Brain microvascular endothelial cell (primary cell): ENCODE measurements around the gene METTL22.

Experiments used
- DNase-seq: peaks from one replicate; pipeline ENCODE4 v3.0.0-alpha.2; 2020
- H3K27ac ChIP-seq: fragments of 250-450 bp; sonication (Bioruptor Pico); 2 replicates; pipeline ENCODE4 v1.5.1; 2020; ENCODE audit warnings: mild to moderate bottlenecking, moderate library complexity
- H3K27me3 ChIP-seq: fragments of 250-450 bp; sonication (Bioruptor Pico); replicated peaks from 2 replicates; pipeline ENCODE4 v1.5.1; 2020; ENCODE audit warnings: mild to moderate bottlenecking
- H3K36me3 ChIP-seq: fragments of 250-450 bp; sonication (Bioruptor Pico); replicated peaks from 2 replicates; pipeline ENCODE4 v1.5.1; 2020; ENCODE audit warnings: mild to moderate bottlenecking
- H3K4me3 ChIP-seq: 2 replicates; pipeline ENCODE4 v1.5.1; 2011; ENCODE audit warnings: low read depth, mild to moderate bottlenecking, control low read depth, low read length, moderate library complexity
- CTCF ChIP-seq: IDR thresholded peaks from 2 replicates; pipeline ENCODE4 v1.5.1; 2011; ENCODE audit warnings: low read depth, mild to moderate bottlenecking, moderate library complexity, low read length, control low read depth, inconsistent platforms; ENCODE audit errors: missing control alignments
- in situ Hi-C: cut with HindIII; loops from 2 replicates; pipeline ENCODE4 v1.10.0; 2017; ENCODE audit warnings: low sequenced_read_pairs, low pct_ligation_motif_present

METTL22 gene

DNA sequence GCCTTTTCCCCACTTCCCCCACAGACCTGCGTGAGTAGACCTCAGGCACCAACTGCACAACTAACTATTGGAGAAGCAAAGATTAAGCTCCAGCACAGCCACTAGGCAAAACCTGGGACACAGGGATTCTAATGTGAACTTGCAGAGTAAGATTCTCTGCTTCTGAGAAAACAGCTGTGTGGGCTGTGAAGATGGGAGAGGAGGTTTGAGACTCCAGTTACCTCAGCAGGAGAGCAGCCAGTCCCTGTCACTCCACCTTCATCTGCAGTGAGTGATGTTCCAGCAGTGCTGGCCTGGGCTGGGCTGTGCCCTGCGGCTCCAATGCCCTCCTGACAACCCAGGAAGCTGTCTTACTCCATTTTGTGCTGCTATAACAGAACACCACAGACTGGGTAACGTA lies 34.9 kb downstream of the METTL22 start:
- no peak for TF ChIP-seq CTCF
- in situ Hi-C loops = no loop called here
- no peak overlapping the region for H3K27ac ChIP-seq
- no peaks in the 10 kb centered on the region for H3K27me3 ChIP-seq
- no peak for DNase-seq
- no peaks in the 10 kb centered on the region for H3K36me3 ChIP-seq
- H3K4me3 ChIP-seq = no peak overlapping the region

DNA sequence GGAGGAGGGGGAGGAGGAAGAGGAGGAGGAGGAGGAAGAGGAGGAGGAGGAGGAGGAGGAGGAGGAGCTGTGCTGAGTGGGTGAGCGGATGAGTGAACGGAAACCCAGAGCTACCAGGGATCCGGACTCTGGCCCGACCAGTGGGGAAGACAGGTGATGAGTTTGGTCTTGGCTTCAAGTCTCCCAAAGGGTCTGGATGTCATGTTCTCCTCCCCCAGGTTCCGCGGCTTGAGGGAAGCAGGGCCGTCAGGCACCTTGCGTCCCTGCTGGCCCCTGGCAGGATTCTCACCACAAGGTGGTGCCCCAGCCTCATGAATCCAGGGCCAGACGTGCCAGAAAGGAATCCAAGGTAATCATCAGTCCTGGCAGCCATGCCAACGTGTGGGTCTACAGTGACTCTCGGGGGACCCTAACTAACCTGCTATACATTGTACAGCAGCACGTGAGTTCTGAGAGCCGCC lies 39.4 kb downstream of the METTL22 start:
- peak; percentile 22 for DNase-seq
- H3K4me3 ChIP-seq = no peak overlapping the region
- peak; percentile 78 for TF ChIP-seq CTCF

GRCh38 chr16:8661703-8662102 lies 40.2 kb downstream of the METTL22 start:
- in situ Hi-C loops = no loop called here
- Histone ChIP-seq H3K36me3 (no peaks in the 10 kb centered on the region), H3K27ac (no peak overlapping the region), H3K4me3 (no peak overlapping the region), H3K27me3 (no peaks in the 10 kb centered on the region)
- no peak for TF ChIP-seq CTCF
- DNase-seq = no peak

More for the DNA sequence above, 39.4 kb downstream of the METTL22 start:
- in situ Hi-C loops = no loop called here
- Histone ChIP-seq H3K27me3 (no peaks in the 10 kb centered on the region), H3K36me3 (no peaks in the 10 kb centered on the region), H3K27ac (no peak overlapping the region)

GRCh38 chr16:8663192-8664089 lies 41.9 kb downstream of the METTL22 start:
- Histone ChIP-seq H3K36me3 (no peaks in the 10 kb centered on the region), H3K27me3 (no peaks in the 10 kb centered on the region), H3K27ac (no peak overlapping the region), H3K4me3 (no peak overlapping the region)
- no peak for TF ChIP-seq CTCF
- in situ Hi-C loops = no loop called here
- no peak for DNase-seq

GRCh38 chr16:8665529-8665928 lies 44.0 kb downstream of the METTL22 start:
- Histone ChIP-seq H3K36me3 (no peaks in the 10 kb centered on the region), H3K4me3 (no peak overlapping the region), H3K27me3 (no peaks in the 10 kb centered on the region), H3K27ac (no peak overlapping the region)
- no peak for TF ChIP-seq CTCF
- in situ Hi-C loops = no loop called here
- no peak for DNase-seq

GRCh38 chr16:8667492-8667891 lies 46.0 kb downstream of the METTL22 start:
- no peak for TF ChIP-seq CTCF
- no peak overlapping the region for H3K27ac ChIP-seq
- in situ Hi-C loops = no loop called here
- no peak overlapping the region for H3K4me3 ChIP-seq
- no peak for DNase-seq
- no peaks in the 10 kb centered on the region for H3K27me3 ChIP-seq
- H3K36me3 ChIP-seq = no peaks in the 10 kb centered on the region
